Caco-2 (cell line): ENCODE data around the gene FOXL3. TPM values are rescaled to one million over a fixed set of nuclear protein-coding genes. Genes with fewer than 3 reads are reported as not detected.

Experiments used
- BruUV-seq: library from RNA; stranded (reverse); fragments of 400-500 nt; replicated peaks from 2 replicates; lab custom pipeline; 2021; lab: Mats Ljungman, UMichigan
- CTCF ChIA-PET: fragments of 300-600 bp; sonication (Branson Sonifier 250); formaldehyde crosslinking; loops from one replicate; lab custom pipeline; 2022; ENCODE audit warnings: antibody characterized with exemption; lab: Charles Lee
- POLR2A ChIA-PET: fragments of 300-600 bp; sonication (Branson Sonifier 250); formaldehyde crosslinking; loops from one replicate; lab custom pipeline; 2022; ENCODE audit warnings: antibody characterized with exemption; lab: Charles Lee
- DNase-seq, 2 experiments: peaks; one replicate each; pipeline versions ENCODE4 v3.0.0 to v3.0.0-alpha.2; 2020 to 2022
- H3K27me3 ChIP-seq: replicated peaks from 2 replicates; pipeline ENCODE4 v1.6.0; 2011; ENCODE audit warnings: low read length; ENCODE audit not compliant: control insufficient read depth, insufficient read depth
- H3K36me3 ChIP-seq: 2 replicates; pipeline ENCODE4 v1.5.1; 2011; ENCODE audit warnings: low read length; ENCODE audit not compliant: control insufficient read depth, insufficient read depth
- H3K4me1 ChIP-seq: fragments of 250-450 bp; sonication (Bioruptor Pico); 2 replicates; pipeline ENCODE4 v1.5.1; 2020; ENCODE audit warnings: mild to moderate bottlenecking
- H3K4me3 ChIP-seq: 2 replicates; pipeline ENCODE4 v1.5.1; 2011; ENCODE audit warnings: low read depth, mild to moderate bottlenecking, control low read depth, low read length
- H3K9me3 ChIP-seq: fragments of 250-450 bp; sonication (Bioruptor Pico); 2 replicates; pipeline ENCODE4 v1.5.1; 2020; ENCODE audit warnings: mild to moderate bottlenecking, moderate library complexity
- H3K27ac Mint-ChIP-seq: one replicate; pipeline ENCODE4 v1.8.0; 2022; ENCODE audit warnings: mixed read lengths; ENCODE audit not compliant: unreplicated experiment
- H3K27me3 Mint-ChIP-seq: one replicate; pipeline ENCODE4 v1.8.0; 2022; ENCODE audit warnings: mixed read lengths; ENCODE audit not compliant: insufficient read depth, unreplicated experiment
- H3K36me3 Mint-ChIP-seq: one replicate; pipeline ENCODE4 v1.8.0; 2022; ENCODE audit warnings: mild to moderate bottlenecking, mixed read lengths; ENCODE audit not compliant: insufficient read depth, unreplicated experiment
- H3K4me1 Mint-ChIP-seq: one replicate; pipeline ENCODE4 v1.8.0; 2022; ENCODE audit warnings: low read depth, mixed read lengths; ENCODE audit not compliant: unreplicated experiment
- H3K4me3 Mint-ChIP-seq: one replicate; pipeline ENCODE4 v1.8.0; 2022; ENCODE audit warnings: mild to moderate bottlenecking, moderate library complexity, mixed read lengths; ENCODE audit not compliant: unreplicated experiment
- H3K9me3 Mint-ChIP-seq: one replicate; pipeline ENCODE4 v1.8.0; 2022; ENCODE audit warnings: mixed read lengths; ENCODE audit not compliant: unreplicated experiment
- intact Hi-C: fragments of 100-400 bp; cut with micrococcal nuclease; formaldehyde crosslinking; loops from one replicate; pipeline ENCODE4 v1.10.0; 2022; ENCODE audit not compliant: unreplicated experiment
- total RNA-seq: library from RNA; stranded (reverse); gene quantifications from 2 replicates; pipeline ENCODE4 v1.2.3, GENCODE V29; 2022
- TF ChIP-seq, protein P1 (sequence below), 2 experiments: fragments of 200-600 bp in 1 of 2; IDR thresholded peaks; 1 replicate in 1 of 2; 2 replicates in 1 of 2; pipeline versions ENCODE4 v1.5.1 to v1.8.0; 2011 to 2022; ENCODE audit warnings: antibody characterized with exemption in 1 of 2, control low read depth in 1 of 2, inconsistent platforms in 1 of 2, low read depth in 1 of 2, low read length in 1 of 2, mild to moderate bottlenecking in 1 of 2, moderate library complexity in 1 of 2; ENCODE audit not compliant: insufficient read depth in 1 of 2, severe bottlenecking in 1 of 2, unreplicated experiment in 1 of 2

FOXL3 gene
- total RNA-seq, 1 experiment from 2014 or later = not detected

DNA sequence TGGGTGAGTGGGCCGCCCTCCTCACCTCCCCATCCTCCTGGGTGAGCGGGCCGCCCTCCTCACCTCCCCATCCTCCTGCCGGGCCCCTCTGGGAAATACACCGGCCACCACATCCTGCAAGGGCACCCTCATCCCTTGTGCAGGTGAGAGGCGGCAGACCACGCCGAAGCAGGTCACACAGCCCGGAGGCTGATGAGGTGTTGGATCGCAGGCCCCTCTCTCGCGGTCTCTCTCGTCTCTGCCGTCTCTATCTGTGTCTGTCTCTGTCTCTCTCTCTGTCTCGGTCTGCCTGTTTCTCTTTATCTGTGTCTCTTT lies 30.8 kb upstream of the FOXL3 start:
- DNase-seq = no peak
- Mint-ChIP-seq H3K36me3 (peaks cover 43% of the 10 kb centered on the region), H3K27me3 (no peaks in the 10 kb centered on the region), H3K4me3 (no peak overlapping the region), H3K4me1 (peaks cover 6% of the 10 kb centered on the region), H3K27ac (no peak overlapping the region), H3K9me3 (peaks cover 11% of the 10 kb centered on the region)
- TF ChIP-seq, protein P1, sequence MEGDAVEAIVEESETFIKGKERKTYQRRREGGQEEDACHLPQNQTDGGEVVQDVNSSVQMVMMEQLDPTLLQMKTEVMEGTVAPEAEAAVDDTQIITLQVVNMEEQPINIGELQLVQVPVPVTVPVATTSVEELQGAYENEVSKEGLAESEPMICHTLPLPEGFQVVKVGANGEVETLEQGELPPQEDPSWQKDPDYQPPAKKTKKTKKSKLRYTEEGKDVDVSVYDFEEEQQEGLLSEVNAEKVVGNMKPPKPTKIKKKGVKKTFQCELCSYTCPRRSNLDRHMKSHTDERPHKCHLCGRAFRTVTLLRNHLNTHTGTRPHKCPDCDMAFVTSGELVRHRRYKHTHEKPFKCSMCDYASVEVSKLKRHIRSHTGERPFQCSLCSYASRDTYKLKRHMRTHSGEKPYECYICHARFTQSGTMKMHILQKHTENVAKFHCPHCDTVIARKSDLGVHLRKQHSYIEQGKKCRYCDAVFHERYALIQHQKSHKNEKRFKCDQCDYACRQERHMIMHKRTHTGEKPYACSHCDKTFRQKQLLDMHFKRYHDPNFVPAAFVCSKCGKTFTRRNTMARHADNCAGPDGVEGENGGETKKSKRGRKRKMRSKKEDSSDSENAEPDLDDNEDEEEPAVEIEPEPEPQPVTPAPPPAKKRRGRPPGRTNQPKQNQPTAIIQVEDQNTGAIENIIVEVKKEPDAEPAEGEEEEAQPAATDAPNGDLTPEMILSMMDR (IDR thresholded peaks at IDR 0.05; ENCODE audit: insufficient read depth in 1 of 2, low read depth in 1 of 2, low read length in 1 of 2, severe bottlenecking in 1 of 2, unreplicated experiment in 1 of 2) = no peak
- Histone ChIP-seq H3K36me3 (peaks cover 6% of the 10 kb centered on the region), H3K4me3 (no peak overlapping the region), H3K4me1 (no peaks in the 10 kb centered on the region), H3K27me3 (no peaks in the 10 kb centered on the region), H3K9me3 (peaks cover 14% of the 10 kb centered on the region)
- intact Hi-C loops = no loop called here
- ChIA-PET CTCF (no interaction called here), POLR2A (no interaction called here)
- no TSS peak for BruUV-seq

DNA sequence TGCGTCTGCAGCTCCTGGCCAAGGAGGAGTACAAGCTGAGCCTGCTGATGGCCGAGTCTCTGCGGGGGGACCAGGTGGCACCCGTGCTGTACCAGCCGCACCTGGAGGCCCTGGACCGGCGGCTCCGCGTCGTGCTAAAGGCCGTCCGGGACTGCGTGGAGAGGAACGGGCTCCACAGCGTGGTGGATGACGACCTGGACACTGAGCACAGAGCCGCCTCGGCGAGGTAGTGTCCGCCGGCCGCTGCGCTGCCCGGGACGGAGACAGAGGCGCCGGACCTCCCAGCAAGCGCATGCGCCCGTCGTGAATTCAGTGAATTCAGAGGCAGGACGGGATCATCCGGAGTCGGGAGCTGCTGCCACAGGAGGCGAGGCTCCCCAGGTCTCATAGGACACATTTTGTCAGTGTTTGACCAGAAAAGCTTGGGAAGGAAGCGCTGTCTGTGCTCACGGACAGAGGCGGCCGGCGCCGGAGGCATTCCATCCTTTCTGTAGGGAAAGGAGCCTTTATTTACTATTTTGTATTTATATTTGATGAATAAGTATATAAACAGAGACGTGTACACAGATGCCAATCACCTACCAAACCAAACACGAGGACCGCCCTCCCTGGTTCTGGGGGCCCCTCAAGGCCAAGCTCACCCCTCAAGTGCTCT lies 30.1 kb upstream of the FOXL3 start:
- H3K9me3 Mint-ChIP-seq = peaks cover 11% of the 10 kb centered on the region
- peaks cover 50% of the 10 kb centered on the region for H3K36me3 Mint-ChIP-seq
- Histone ChIP-seq H3K9me3 (peaks cover 14% of the 10 kb centered on the region), H3K4me3 (no peak overlapping the region), H3K27me3 (no peaks in the 10 kb centered on the region), H3K36me3 (peaks cover 6% of the 10 kb centered on the region), H3K4me1 (no peaks in the 10 kb centered on the region)
- TF ChIP-seq, protein P1 (IDR thresholded peaks at IDR 0.05; ENCODE audit: insufficient read depth in 1 of 2, low read depth in 1 of 2, low read length in 1 of 2, severe bottlenecking in 1 of 2, unreplicated experiment in 1 of 2) = no peak
- H3K27me3 Mint-ChIP-seq = no peaks in the 10 kb centered on the region
- intact Hi-C loops = no loop called here
- H3K4me1 Mint-ChIP-seq = peaks cover 6% of the 10 kb centered on the region
- no peak overlapping the region for H3K27ac Mint-ChIP-seq
- POLR2A ChIA-PET = no interaction called here
- no peak overlapping the region for H3K4me3 Mint-ChIP-seq
- CTCF ChIA-PET = no interaction called here
- BruUV-seq = no TSS peak
- no peak for DNase-seq

DNA sequence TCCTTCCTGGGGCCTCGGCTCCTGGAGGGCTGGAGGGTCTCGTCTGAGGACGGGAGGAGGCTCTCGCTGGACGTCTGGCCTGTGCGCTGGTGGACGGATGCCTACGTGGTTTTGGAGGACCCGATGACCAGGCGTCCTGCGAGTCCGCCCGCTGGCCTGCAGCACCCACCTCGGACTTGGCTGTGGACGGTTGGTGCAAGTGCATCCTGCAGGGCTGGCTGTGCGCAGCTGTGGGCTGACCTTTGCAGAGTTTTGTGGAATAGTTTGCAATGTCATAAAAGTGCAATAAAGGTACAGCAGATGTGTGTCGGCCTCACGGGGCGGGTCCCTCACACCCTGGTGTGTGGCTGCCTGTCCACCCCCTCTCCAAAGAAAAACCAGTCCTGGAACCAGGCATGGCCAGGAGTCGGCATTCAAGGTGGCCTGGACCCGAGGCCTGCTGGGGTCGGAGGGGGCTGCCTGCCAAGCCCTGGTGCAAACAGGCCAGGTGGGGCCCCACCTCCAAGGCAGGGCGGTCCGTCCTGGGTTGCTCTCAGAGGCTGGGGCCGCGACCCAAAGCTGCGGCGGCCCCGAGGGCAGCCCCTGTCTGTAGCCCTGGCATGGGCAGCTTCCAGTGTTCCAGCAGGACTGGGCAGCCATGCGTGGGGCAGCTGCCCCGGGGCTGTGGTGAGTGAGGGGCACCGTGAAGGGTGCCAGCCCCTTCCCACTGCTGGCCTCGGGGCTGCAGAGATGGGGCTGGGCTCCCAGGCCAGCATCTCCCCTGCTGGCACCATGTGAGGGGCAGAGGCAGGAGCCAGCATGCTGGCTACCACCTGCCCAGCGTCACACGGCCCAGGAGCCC lies 29.3 kb upstream of the FOXL3 start:
- BruUV-seq = no TSS peak
- no peak overlapping the region for H3K27ac Mint-ChIP-seq
- H3K4me3 Mint-ChIP-seq = no peak overlapping the region
- intact Hi-C loops = no loop called here
- H3K4me1 Mint-ChIP-seq = peaks cover 6% of the 10 kb centered on the region
- H3K4me1 ChIP-seq = no peaks in the 10 kb centered on the region
- H3K36me3 Mint-ChIP-seq = peaks cover 50% of the 10 kb centered on the region
- peaks cover 11% of the 10 kb centered on the region for H3K9me3 Mint-ChIP-seq
- POLR2A ChIA-PET = no interaction called here
- no peak for DNase-seq
- H3K4me3 ChIP-seq = no peak overlapping the region
- H3K27me3 Mint-ChIP-seq = no peaks in the 10 kb centered on the region
- peaks cover 14% of the 10 kb centered on the region for H3K9me3 ChIP-seq
- H3K36me3 ChIP-seq = peaks cover 6% of the 10 kb centered on the region
- CTCF ChIA-PET = no interaction called here
- TF ChIP-seq, protein P1 (IDR thresholded peaks at IDR 0.05; ENCODE audit: insufficient read depth in 1 of 2, low read depth in 1 of 2, low read length in 1 of 2, severe bottlenecking in 1 of 2, unreplicated experiment in 1 of 2) = no peak
- no peaks in the 10 kb centered on the region for H3K27me3 ChIP-seq
